Endodermal cell (in vitro differentiated cells): Measurements from ENCODE around the gene THSD7B. TPM values are rescaled to one million over a fixed set of nuclear protein-coding genes. Genes with fewer than 3 reads are reported as not detected.
"Not testable (repeated sequence)": the region's sequence is repeated elsewhere in the genome, so short reads cannot be mapped to it uniquely, and the experiment has no call there.

ENCODE experiments used
- DNase-seq: peaks from one replicate; pipeline ENCODE4 v3.0.0-alpha.2; 2017
- H3K27ac ChIP-seq: 2 replicates; pipeline ENCODE4 v1.5.1; 2013; ENCODE audit warnings: mild to moderate bottlenecking, low read depth, low read length, moderate library complexity
- H3K27me3 ChIP-seq: 2 replicates; pipeline ENCODE4 v1.6.1; 2013; ENCODE audit warnings: mild to moderate bottlenecking, low read length, moderate library complexity; ENCODE audit not compliant: insufficient read depth, control insufficient read depth, poor library complexity, severe bottlenecking
- H3K36me3 ChIP-seq: 2 replicates; pipeline ENCODE4 v1.7.0; 2013; ENCODE audit warnings: mild to moderate bottlenecking, low read length, moderate library complexity; ENCODE audit not compliant: control insufficient read depth, insufficient read depth
- H3K4me1 ChIP-seq: one replicate; pipeline ENCODE4 v1.7.0; 2013; ENCODE audit warnings: low read length; ENCODE audit not compliant: control insufficient read depth, insufficient read depth
- H3K4me3 ChIP-seq: 2 replicates; pipeline ENCODE4 v1.5.1; 2013; ENCODE audit warnings: mild to moderate bottlenecking, low read length, moderate library complexity
- H3K9ac ChIP-seq: 2 replicates; pipeline ENCODE4 v1.6.1; 2013; ENCODE audit warnings: mild to moderate bottlenecking, low read length, moderate library complexity; ENCODE audit not compliant: poor library complexity, severe bottlenecking; ENCODE audit errors: extremely low read depth
- H3K9me3 ChIP-seq: 2 replicates; pipeline ENCODE4 v1.6.1; 2013; ENCODE audit warnings: mild to moderate bottlenecking, low read length, moderate library complexity; ENCODE audit not compliant: control insufficient read depth
- H3K27ac Mint-ChIP-seq: 2 replicates; pipeline ENCODE4 v1.8.0; 2020; ENCODE audit warnings: mixed read lengths
- H3K27me3 Mint-ChIP-seq: 2 replicates; pipeline ENCODE4 v1.8.0; 2021; ENCODE audit warnings: mild to moderate bottlenecking, mixed read lengths; ENCODE audit not compliant: insufficient read depth
- H3K36me3 Mint-ChIP-seq: 2 replicates; pipeline ENCODE4 v1.8.0; 2020; ENCODE audit warnings: low read depth, mixed read lengths
- H3K4me1 Mint-ChIP-seq: 2 replicates; pipeline ENCODE4 v1.8.0; 2020; ENCODE audit warnings: mixed read lengths
- H3K4me3 Mint-ChIP-seq: 2 replicates; pipeline ENCODE4 v1.8.0; 2020; ENCODE audit warnings: mild to moderate bottlenecking, moderate library complexity, mixed read lengths
- H3K9me3 Mint-ChIP-seq: 2 replicates; pipeline ENCODE4 v1.8.0; 2020; ENCODE audit warnings: mild to moderate bottlenecking, mixed read lengths
- CTCF ChIP-seq: fragments of 200-600 bp; sonication (generic); conservative IDR thresholded peaks from 2 replicates; pipeline ENCODE4 v1.5.0; 2021; ENCODE audit warnings: antibody characterized with exemption, mild to moderate bottlenecking
- WGBS, 2 experiments: methylation state at CpG; one replicate each; pipeline versions ENCODE4 v1.1.5 to v1.1.7; 2013; ENCODE audit warnings: missing lambda C conversion rate in 2 of 2, mixed read lengths in 1 of 2; ENCODE audit not compliant: insufficient coverage in 1 of 2, insufficient read length in 1 of 2; 5-methylcytosine and 5-hydroxymethylcytosine counted together
- total RNA-seq, 2 donors: library from RNA; stranded (reverse); fragmentation: NEBNext Ultra II Directional in 1 of 2; extraction: Animal tissue kit (Norgen Biotek cat#: 25700) in 1 of 2; gene quantifications; 2 replicates in 1 of 2; 3 replicates in 1 of 2; pipeline ENCODE4 v1.2.1, GENCODE V29; 2021

The THSD7B gene
- total RNA-seq, 2 donors from 2014 or later = 1.8 to 2.6 TPM

GRCh38 chr2:137696916-137697315 is 931.6 kb downstream of the THSD7B start:
- H3K27me3 ChIP-seq = no peaks in the 10 kb centered on the region
- Mint-ChIP-seq H3K4me1 (no peaks in the 10 kb centered on the region), H3K27me3 (no peaks in the 10 kb centered on the region), H3K4me3 (no peak overlapping the region), H3K27ac (no peak overlapping the region), H3K36me3 (no peaks in the 10 kb centered on the region), H3K9me3 (peaks cover 17% of the 10 kb centered on the region)
- WGBS, 2 experiments = 91 to 92% methylated on average over 1 of the region's 1 CpG
- no peaks in the 10 kb centered on the region for H3K4me1 ChIP-seq
- H3K9ac ChIP-seq = no peak overlapping the region
- peaks cover 23% of the 10 kb centered on the region for H3K9me3 ChIP-seq
- no peak for TF ChIP-seq CTCF
- H3K36me3 ChIP-seq = no peaks in the 10 kb centered on the region
- no peak for DNase-seq
- H3K27ac ChIP-seq = no peak overlapping the region
- H3K4me3 ChIP-seq = no peak overlapping the region

- not testable (repeated sequence) for DNase-seq, H3K27me3 ChIP-seq, H3K27ac ChIP-seq, H3K36me3 Mint-ChIP-seq, H3K4me1 ChIP-seq, H3K4me3 Mint-ChIP-seq, H3K36me3 ChIP-seq, H3K4me3 ChIP-seq, H3K9ac ChIP-seq, H3K27me3 Mint-ChIP-seq, H3K4me1 Mint-ChIP-seq
- whole genome bisulfite sequencing, 2 experiments = 82% methylated on average over 1 of the region's 1 CpG; no CpG with 5 or more reads in 1 of the 2 experiments
- H3K9me3 ChIP-seq = peaks cover 34% of the 10 kb centered on the region
- peak overlapping the region; percentile 69 for H3K27ac Mint-ChIP-seq
- peaks cover 20% of the 10 kb centered on the region for H3K9me3 Mint-ChIP-seq
Observed at GRCh38 chr2:137700250-137700649, 934.9 kb downstream of the THSD7B start.

GRCh38 chr2:137700681-137701080 is 935.3 kb downstream of the THSD7B start:
- H3K27me3 ChIP-seq = no peaks in the 10 kb centered on the region
- H3K27ac Mint-ChIP-seq = peak overlapping the region; percentile 69
- H3K4me3 ChIP-seq = no peak overlapping the region
- no peak overlapping the region for H3K27ac ChIP-seq
- peaks cover 20% of the 10 kb centered on the region for H3K9me3 Mint-ChIP-seq
- no peaks in the 10 kb centered on the region for H3K36me3 ChIP-seq
- H3K4me3 Mint-ChIP-seq = no peak overlapping the region
- no peaks in the 10 kb centered on the region for H3K4me1 Mint-ChIP-seq
- H3K36me3 Mint-ChIP-seq = no peaks in the 10 kb centered on the region
- H3K9me3 ChIP-seq = peaks cover 34% of the 10 kb centered on the region
- no peak for TF ChIP-seq CTCF
- DNase-seq = no peak
- no peaks in the 10 kb centered on the region for H3K27me3 Mint-ChIP-seq
- no peak overlapping the region for H3K9ac ChIP-seq
- no peaks in the 10 kb centered on the region for H3K4me1 ChIP-seq

GRCh38 chr2:137705296-137705695 is 940.0 kb downstream of the THSD7B start:
- Histone ChIP-seq H3K4me1 (no peaks in the 10 kb centered on the region), H3K4me3 (no peak overlapping the region), H3K27ac (no peak overlapping the region), H3K27me3 (no peaks in the 10 kb centered on the region), H3K9ac (no peak overlapping the region), H3K9me3 (peaks cover 22% of the 10 kb centered on the region), H3K36me3 (no peaks in the 10 kb centered on the region)
- Mint-ChIP-seq H3K36me3 (no peaks in the 10 kb centered on the region), H3K4me1 (peaks cover under 1% of the 10 kb centered on the region), H3K27ac (no peak overlapping the region), H3K4me3 (no peak overlapping the region), H3K9me3 (peaks cover 16% of the 10 kb centered on the region), H3K27me3 (no peaks in the 10 kb centered on the region)
- 98 to 100% methylated on average over 2 to 3 of the region's 4 CpGs for WGBS, 2 experiments
- DNase-seq = no peak
- TF ChIP-seq CTCF = no peak
